Calu3 (cell line): ENCODE measurements around the gene B3GALNT2. TPM values are rescaled to one million over a fixed set of nuclear protein-coding genes. Genes with fewer than 3 reads are reported as not detected.
"Not testable (repeated sequence)": the region's sequence is repeated elsewhere in the genome, so short reads cannot be mapped to it uniquely, and the experiment has no call there.

ENCODE experiments used
- BruUV-seq: library from RNA; stranded (reverse); fragments of 400-500 nt; replicated peaks from 2 replicates; lab custom pipeline; 2021; lab: Mats Ljungman, UMichigan
- CTCF ChIA-PET: fragments of 300-600 bp; sonication (Branson Sonifier 250); formaldehyde crosslinking; loops from one replicate; lab custom pipeline; 2022; ENCODE audit warnings: antibody characterized with exemption; lab: Charles Lee
- DNase-seq: peaks from one replicate; pipeline ENCODE4 v3.0.0; 2022
- H3K27ac Mint-ChIP-seq: one replicate; pipeline ENCODE4 v1.8.0; 2022; ENCODE audit warnings: mixed read lengths; ENCODE audit not compliant: unreplicated experiment
- H3K27me3 Mint-ChIP-seq: one replicate; pipeline ENCODE4 v1.8.0; 2022; ENCODE audit warnings: mixed read lengths; ENCODE audit not compliant: unreplicated experiment
- H3K36me3 Mint-ChIP-seq: one replicate; pipeline ENCODE4 v1.8.0; 2022; ENCODE audit warnings: mild to moderate bottlenecking, moderate library complexity, mixed read lengths; ENCODE audit not compliant: insufficient read depth, unreplicated experiment
- H3K4me1 Mint-ChIP-seq: one replicate; pipeline ENCODE4 v1.8.0; 2022; ENCODE audit warnings: mild to moderate bottlenecking, low read depth, mixed read lengths; ENCODE audit not compliant: unreplicated experiment
- H3K4me3 Mint-ChIP-seq: one replicate; pipeline ENCODE4 v1.8.0; 2022; ENCODE audit warnings: mild to moderate bottlenecking, low read depth, moderate library complexity, mixed read lengths; ENCODE audit not compliant: unreplicated experiment
- H3K9me3 Mint-ChIP-seq: one replicate; pipeline ENCODE4 v1.8.0; 2022; ENCODE audit warnings: low read depth, mixed read lengths; ENCODE audit not compliant: unreplicated experiment
- CTCF ChIP-seq: fragments of 200-600 bp; IDR thresholded peaks from one replicate; pipeline ENCODE4 v1.8.0; 2022; ENCODE audit warnings: antibody characterized with exemption; ENCODE audit not compliant: unreplicated experiment
- intact Hi-C: fragments of 100-400 bp; cut with micrococcal nuclease; formaldehyde crosslinking; loops from one replicate; pipeline ENCODE4 v1.10.0; 2022; ENCODE audit not compliant: unreplicated experiment
- total RNA-seq: library from RNA; stranded (reverse); gene quantifications from 2 replicates; pipeline ENCODE4 v1.2.3, GENCODE V29; 2022

The B3GALNT2 gene
- total RNA-seq, 1 experiment from 2014 or later = 35.3 TPM

DNA sequence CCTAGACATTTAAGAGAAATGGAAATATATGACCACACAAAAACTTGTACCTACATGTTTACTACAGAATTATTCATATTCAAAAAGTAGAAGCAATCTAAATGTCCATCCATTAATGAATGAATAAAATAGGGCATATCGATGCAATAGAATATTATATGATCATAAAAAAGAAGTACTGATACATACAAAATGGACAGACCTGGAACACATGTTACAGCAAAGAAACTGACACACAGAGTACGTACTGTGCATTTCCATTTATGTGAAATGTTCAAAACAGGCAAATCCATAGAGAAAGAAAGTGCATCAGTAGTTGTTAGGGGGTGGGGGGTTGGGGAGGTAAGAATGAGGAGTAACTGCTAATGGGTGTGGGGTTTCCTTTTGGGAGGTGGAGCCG lies 39.2 kb downstream of the B3GALNT2 start:
- Mint-ChIP-seq H3K36me3 (peaks cover 15% of the 10 kb centered on the region), H3K9me3 (no peaks in the 10 kb centered on the region), H3K27me3 (no peaks in the 10 kb centered on the region), H3K4me1 (peaks cover 11% of the 10 kb centered on the region), H3K27ac (no peak overlapping the region), H3K4me3 (no peak overlapping the region)
- no peak for TF ChIP-seq CTCF
- no TSS peak for BruUV-seq
- DNase-seq = no peak
- CTCF ChIA-PET = no interaction called here
- intact Hi-C loops = no loop called here

GRCh38 chr1:235462832-235463231 lies 41.4 kb downstream of the B3GALNT2 start:
- H3K4me1 Mint-ChIP-seq, BruUV-seq, H3K4me3 Mint-ChIP-seq, H3K9me3 Mint-ChIP-seq, DNase-seq, H3K27ac Mint-ChIP-seq, H3K27me3 Mint-ChIP-seq, intact Hi-C loops: not testable (repeated sequence)
- H3K36me3 Mint-ChIP-seq = peaks cover 13% of the 10 kb centered on the region
- CTCF ChIA-PET = interaction anchor here (0.6 to 0.7 kb wide), 2 partner anchors 224 to 821 kb away, joined by 3 read pairs; no protein-coding TSS in a partner anchor

- peaks cover 13% of the 10 kb centered on the region for H3K36me3 Mint-ChIP-seq
- no TSS peak for BruUV-seq
Observed at GRCh38 chr1:235461954-235462353, 42.3 kb downstream of the B3GALNT2 start.

DNA sequence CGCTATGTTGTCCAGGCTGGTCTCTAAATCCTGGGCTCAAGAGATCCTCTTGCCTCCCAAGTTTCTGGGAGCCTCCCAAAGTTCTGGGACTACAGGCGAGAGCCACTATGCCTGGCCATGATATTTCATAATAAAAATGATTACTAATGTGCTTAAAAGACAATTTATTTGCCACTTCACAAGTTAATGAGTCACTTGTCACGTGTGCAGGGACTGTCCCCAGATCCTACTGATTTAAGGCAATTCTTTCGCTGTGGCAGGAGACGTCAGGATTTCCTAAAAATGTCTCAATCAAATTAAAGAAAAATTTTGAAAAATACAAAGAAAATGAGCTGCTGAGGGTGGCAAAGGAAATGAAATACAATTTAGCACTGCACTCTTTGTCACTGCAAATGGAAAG lies 43.5 kb downstream of the B3GALNT2 start:
- Mint-ChIP-seq H3K27ac (no peak overlapping the region), H3K27me3 (no peaks in the 10 kb centered on the region), H3K4me3 (no peak overlapping the region), H3K9me3 (no peaks in the 10 kb centered on the region), H3K36me3 (peaks cover 13% of the 10 kb centered on the region), H3K4me1 (no peaks in the 10 kb centered on the region)
- CTCF ChIA-PET = no interaction called here
- intact Hi-C loops = no loop called here
- BruUV-seq = no TSS peak
- no peak for DNase-seq
- TF ChIP-seq CTCF = no peak

More at GRCh38 chr1:235461954-235462353, 42.3 kb downstream of the B3GALNT2 start:
- Mint-ChIP-seq H3K4me1 (no peaks in the 10 kb centered on the region), H3K9me3 (no peaks in the 10 kb centered on the region), H3K27me3 (no peaks in the 10 kb centered on the region), H3K27ac (no peak overlapping the region), H3K4me3 (no peak overlapping the region)
- intact Hi-C loops = no loop called here
- no peak for TF ChIP-seq CTCF
- CTCF ChIA-PET = no interaction called here
- DNase-seq = no peak

DNA sequence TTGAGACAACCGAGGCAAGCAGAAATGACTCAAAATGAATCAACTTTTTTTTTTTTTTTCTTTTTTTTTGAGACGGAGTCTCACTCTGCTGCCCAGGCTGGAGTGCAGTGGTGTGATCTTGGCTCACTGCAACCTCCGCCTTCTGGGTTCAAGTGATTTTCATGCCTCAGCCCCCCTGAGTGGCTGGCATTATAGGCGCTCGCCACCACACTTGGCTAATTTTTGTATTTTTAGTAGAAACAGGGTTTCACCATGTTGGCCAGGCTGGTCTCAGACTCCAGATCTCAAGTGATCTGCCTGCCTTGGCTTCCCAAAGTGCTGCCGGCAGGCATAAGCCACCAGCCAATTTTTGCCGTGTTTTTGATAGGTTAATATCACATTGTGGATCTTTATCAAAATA lies 46.4 kb downstream of the B3GALNT2 start:
- H3K27me3 Mint-ChIP-seq, H3K4me3 Mint-ChIP-seq, BruUV-seq, intact Hi-C loops, H3K27ac Mint-ChIP-seq, H3K9me3 Mint-ChIP-seq, H3K4me1 Mint-ChIP-seq, DNase-seq: not testable (repeated sequence)
- H3K36me3 Mint-ChIP-seq = peaks cover 22% of the 10 kb centered on the region
- CTCF ChIA-PET = interaction anchor here (0.6 kb wide), 1 partner anchor 869 kb away, joined by 3 read pairs; no protein-coding TSS in a partner anchor
